A172 (cell line): ENCODE data around the gene GRID1. TPM values are rescaled to one million over a fixed set of nuclear protein-coding genes. Genes with fewer than 3 reads are reported as not detected.

Experiments
- DNase-seq: peaks from one replicate; pipeline ENCODE4 v3.0.0-alpha.2; 2015; ENCODE audit warnings: low spot score
- total RNA-seq: library from RNA; depleted of rRNA; stranded (reverse); fragments of >200 nt; shearing (Covaris generic); gene quantifications from 2 replicates; pipeline ENCODE4 v1.2.3, GENCODE V29; 2014

GRID1 gene
- total RNA-seq, 1 experiment from 2014 or later, result 4.9 TPM

DNA sequence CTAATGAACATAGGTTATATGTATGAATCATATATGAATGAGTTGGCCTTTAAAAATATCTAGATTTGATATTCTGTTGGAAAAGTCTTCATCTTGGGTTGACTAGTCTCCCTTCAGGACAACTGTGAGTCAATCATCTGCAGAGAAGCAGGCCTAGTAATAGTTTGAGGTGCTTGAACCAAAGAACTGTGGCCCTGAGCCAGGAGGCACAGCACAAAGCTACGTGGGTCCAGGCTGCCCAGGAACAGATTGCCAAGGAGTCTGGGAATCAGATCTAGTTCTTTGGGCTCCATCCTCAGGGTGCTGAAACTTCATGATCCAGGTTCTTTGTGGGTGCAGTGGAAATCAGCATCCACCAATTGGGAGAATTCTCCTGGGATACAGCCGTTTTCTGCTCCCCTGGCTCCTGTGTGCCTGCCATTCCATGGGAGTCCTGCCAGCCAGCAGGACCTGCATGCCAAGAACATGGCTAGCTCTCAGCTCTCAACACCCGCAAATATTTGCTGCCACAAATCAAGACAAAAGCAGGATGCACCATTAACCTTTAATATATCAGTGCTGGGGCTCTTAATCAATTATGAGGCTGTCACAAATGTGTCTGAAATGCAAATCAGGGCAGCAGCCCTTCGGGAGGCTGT lies 709.0 kb downstream of the GRID1 start:
- DNase-seq, result no peak

DNA sequence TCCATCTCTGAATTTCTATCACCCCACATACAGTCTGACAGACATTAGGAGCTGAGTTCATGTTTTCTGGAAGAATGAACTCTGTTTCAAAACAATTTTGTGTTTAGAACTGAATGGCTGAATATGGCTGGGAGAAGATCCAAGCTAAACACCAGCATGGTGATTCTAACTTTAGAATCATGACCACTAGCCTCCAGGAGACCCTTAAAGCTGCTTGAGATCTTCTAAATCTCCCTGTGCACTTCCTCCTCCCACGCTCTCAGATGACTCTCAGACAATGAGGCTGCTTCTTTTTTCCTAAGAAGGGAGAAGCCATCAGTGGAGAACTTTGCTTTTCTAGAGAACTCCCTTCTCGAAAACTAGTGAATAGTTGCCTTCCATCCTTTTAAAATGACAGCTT lies 711.2 kb downstream of the GRID1 start:
- DNase-seq, result no peak

DNA sequence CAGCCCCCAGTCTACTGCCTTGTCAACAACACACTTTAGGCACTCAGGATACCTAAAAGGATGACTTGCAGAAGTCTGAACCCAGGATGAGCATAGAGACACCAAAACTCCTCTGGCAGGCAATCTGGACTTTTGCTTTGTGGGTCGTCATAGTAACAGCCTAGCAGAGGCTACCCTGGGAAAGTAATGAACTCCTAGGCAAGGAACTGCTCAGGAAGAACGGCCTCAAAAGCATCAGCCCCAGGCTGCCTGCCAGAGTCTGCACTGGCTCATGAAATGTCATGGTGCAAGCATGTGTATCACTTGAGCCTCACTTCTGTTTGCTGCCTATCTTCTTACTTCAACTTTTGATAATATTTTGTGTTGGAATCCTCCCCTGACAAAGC lies 715.1 kb downstream of the GRID1 start:
- no peak for DNase-seq

GRCh38 chr10:85650791-85651496 lies 715.7 kb downstream of the GRID1 start:
- no peak for DNase-seq

GRCh38 chr10:85649461-85649860 lies 717.1 kb downstream of the GRID1 start:
- DNase-seq, result no peak

DNA sequence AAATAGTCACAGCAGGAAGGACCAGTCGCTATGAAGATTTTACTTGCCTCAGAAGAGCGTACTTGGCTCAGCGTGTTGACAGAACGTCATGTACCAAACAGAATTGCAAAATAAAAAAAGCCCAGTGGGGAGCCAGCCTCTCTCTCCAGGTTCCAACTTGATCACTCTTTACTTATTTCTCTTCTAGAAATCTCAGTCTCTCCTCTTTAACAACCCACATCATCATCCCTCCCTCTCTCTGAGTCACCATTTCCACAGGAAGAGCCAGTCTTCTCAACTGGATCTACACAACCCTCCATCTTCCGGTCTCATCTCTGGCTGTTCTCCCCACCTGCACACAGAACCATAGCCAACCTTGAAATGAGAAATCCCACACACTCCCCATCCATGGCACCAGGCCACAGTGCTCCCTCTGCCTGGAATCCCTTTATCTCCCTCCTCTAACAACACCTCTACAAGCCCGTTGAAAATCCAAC lies 718.3 kb downstream of the GRID1 start:
- DNase-seq, result peak; percentile 70

DNA sequence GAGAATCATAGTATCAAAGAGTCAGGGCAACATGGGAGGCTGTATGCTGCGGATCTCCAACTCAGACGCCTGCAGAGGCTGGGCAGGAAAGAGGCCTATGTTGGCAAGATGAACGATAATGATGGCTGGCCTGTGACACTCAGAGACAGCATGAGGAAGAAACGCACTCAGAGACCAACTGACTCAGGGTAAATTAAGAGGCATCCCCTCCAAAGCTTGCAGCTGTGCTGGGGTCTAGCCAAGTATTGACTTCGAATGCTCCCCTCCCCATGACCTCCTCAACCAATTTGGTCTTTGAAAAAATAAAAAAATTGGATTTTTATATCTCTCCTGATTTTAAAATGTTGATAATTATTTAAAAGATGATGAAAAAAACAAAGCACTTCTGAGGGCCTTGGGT lies 718.9 kb downstream of the GRID1 start:
- DNase-seq, result no peak

GRCh38 chr10:85645926-85646711 lies 720.5 kb downstream of the GRID1 start:
- DNase-seq, result peak; percentile 84

DNA sequence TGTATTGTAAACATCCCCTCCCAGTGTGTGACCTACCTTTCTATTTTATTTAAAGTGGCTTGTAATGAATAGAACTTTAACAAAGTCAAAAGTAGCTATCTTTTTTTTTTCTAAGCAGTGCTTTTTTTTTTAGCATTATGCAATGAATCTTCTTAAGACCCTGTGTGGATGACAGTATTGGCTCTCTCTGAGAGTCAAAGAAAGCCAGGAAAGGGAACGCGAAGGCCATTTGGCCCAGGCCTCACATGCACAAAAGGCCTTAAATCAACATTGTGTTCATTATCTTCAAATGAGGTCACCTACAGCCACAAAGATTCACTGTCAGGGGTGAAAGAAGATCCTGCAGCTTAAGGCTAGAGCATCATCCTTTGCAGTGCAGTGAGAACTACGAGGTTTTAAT lies 721.5 kb downstream of the GRID1 start:
- peak; percentile 29 for DNase-seq

GRCh38 chr10:85643845-85644525 lies 722.6 kb downstream of the GRID1 start:
- DNase-seq, result peak; percentile 94

DNA sequence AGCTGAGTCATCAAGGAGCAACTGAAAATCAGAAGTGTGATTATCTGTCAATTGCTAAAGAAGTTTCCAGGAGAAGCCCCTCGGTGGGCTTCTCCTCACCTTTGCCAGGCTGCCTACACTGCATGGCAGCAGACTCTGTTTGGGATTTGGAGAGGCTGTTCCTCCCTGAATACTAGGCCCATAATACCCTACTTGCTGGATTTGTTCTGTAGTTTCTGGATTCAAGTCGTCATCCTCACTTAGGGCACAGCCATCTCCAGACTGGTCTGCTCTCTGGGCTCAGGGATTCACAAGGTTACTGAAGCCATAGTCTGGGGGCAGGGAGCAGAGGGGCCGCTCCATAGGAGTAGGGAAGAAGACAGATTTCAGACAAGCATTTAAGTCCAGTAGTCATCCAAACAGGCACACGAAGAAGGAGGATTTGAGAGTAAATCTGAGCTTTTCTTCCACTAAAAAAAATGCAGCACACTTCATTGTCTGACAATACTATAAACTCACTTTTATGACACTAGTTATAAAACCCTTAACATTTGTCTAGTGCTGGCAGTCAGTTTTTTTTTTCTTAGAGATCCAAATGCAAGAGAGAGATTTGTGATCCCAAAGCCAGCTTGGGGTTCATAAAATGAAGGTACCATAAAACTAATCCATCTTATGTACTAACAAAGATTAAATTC lies 723.3 kb downstream of the GRID1 start:
- no peak for DNase-seq

- peak; percentile 94 for DNase-seq
Measured at GRCh38 chr10:85642421-85643170, 724.0 kb downstream of the GRID1 start.

DNA sequence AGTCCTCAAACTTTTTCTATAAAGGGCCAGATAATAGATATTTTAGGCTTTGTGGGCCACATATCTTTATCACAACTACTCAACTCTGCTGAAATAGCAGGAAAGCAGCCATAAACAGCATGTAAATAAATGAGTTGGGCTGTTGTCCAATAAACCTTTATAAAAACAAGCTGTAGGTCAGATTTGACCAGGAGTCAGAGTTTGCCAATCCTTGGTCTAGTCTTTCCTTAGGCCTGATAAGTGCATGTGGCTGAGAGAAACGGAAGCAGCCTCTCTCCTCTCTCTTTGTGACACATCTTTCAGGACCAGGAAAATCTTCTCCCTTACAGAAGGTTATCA lies 724.5 kb downstream of the GRID1 start:
- no peak for DNase-seq

DNA sequence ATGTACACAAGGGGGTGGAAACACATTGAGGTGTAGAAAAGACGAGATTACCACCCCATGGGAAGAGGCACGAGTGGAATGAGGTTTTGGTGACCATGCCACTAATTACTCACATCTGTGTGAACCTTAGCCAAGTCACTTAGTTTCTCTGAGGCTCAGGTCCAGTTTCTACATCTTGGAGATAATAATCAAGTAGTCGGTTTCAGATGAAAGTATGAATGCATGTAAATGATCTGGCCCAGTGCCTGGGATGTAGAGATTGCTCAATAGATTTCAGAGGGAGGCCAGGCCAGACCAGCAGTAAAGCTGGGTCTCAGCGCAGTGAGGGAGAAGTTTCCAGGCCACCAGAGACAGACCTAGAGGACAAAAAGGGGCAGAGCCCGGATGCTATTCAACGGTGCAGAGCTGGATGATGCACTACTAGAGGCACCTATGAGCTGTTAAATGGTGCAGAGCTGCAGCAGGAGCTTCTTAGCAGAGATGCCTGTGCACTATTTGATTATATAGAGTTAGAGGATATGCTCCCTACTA lies 725.1 kb downstream of the GRID1 start:
- peak; percentile 64 for DNase-seq

DNA sequence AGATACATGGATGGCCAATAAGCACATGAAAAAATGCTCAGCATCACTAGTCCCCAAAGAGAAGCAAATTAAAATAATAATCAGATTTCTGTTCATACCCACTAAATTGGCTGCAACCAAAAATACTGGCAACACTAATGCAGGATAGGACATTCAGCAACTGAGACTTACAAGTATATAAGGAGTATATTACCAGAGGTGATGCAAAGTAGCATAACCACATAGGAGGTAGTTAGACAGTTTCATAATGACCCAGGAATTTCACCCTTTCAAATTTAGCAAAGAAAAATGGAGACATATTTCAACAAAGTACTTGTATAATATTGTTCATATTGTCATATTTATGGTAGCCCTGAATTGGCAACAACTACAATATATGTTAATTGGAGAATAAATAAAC lies 727.8 kb downstream of the GRID1 start:
- DNase-seq, result no peak

DNA sequence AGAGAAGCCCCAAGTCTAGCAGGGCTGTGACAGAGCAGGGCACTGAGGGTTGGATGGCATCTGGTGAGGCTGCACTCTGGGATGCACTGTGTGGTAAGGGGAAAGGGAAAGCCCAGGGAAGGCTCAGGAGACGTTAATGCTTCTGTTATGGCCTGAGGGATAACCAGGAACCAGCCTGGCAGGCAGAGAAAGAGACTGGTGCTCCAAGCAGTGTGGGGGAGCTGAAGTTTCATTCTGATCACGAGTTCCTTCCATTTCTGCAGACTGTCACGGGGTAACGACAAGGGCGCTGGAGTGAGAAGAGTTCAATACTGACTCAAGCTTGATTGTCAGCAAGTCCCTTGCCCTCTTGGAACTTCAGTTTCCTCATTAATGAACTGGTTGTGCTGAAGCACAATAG lies 730.9 kb downstream of the GRID1 start:
- DNase-seq, result no peak

DNA sequence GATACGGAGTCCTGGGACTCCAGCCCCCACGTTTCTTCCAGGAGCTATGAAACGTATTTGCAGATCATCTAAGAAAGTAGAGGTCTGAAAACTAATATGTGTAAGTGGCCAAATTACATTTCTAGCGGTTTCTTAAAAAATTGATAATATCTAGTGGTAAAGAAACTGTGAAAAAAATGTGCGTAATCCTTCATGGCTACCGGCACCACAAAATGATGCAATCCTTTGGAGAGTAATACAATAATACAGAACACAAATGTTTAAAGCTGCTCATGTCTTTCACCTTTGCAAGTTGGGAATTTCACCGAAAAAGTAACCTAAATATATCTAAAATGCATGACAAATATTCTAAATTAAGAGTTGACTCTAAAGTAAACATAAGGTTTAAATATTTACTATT lies 742.1 kb downstream of the GRID1 start:
- DNase-seq, result no peak

DNA sequence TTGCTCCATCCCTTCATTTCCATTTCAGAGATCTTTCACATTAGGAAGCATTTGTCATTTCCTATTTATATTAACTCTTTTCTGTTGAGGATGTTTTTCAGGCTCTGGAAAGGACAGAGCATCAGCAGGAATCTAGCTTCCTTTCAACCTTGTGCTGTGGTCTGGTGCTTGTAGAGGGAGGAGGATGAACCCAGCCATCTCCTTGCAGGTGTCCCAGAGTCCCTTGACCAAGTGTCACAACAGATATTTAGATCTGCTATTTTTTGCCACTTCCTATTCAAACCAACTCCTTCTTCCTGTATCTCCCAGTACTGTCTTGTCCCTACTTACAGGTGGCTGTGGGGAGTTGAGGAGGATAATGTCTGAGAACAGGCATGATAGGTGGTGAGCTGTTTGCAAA lies 742.8 kb downstream of the GRID1 start:
- DNase-seq, result no peak

- no peak for DNase-seq
Measured at GRCh38 chr10:85623342-85623741, 743.3 kb downstream of the GRID1 start.

DNA sequence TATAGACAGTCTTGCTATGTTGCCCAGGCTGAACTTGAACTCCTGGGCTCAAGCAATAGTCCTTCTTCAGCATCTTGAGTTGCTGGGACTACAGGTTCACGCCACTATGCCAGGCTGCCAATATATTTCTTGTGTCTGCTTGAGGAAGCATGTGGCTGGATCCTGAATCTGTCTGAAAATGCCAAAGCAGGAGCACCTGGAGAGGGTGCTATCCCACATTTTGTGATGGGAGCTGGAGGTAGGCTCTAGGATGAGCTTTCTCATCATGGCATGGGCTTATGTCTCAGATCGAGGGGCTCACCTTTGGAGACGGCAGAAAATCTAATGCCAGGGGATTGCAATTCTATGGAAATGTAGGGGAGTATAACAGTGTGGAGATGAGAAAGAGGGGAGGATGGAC lies 744.2 kb downstream of the GRID1 start:
- DNase-seq, result no peak

DNA sequence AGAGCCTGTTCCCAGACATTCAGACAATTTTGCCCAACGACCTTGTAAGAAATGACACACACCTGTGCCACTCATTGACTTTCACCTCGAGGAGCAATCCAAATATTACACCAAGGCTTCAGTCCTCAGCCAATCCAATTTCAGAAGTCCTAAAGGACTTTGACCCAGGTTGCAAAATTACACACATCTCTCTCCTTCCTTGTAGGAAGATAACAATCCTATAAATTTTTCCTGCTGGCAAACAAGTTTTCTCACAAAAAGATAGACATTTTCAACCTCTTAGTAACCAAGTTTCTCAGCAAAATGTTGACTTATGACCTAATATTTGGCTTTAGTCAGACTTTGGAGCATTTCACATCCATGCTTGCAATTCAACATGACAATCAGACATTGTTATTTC lies 745.0 kb downstream of the GRID1 start:
- no peak for DNase-seq
